C4-2B (cell line): ENCODE data around the gene NUP98.

ENCODE experiments used
- H3K27ac ChIP-seq: fragments of 450-650 bp; 2 replicates; pipeline ENCODE4 v1.5.1; 2017
- ZFX ChIP-seq: fragments of 450-650 bp; IDR thresholded peaks from 2 replicates; pipeline ENCODE4 v1.6.1; 2017
- TF ChIP-seq, protein P1 (sequence below): fragments of 450-650 bp; conservative IDR thresholded peaks from 2 replicates; pipeline ENCODE4 v1.5.1; 2017; ENCODE audit warnings: mild to moderate bottlenecking

Gene NUP98

DNA sequence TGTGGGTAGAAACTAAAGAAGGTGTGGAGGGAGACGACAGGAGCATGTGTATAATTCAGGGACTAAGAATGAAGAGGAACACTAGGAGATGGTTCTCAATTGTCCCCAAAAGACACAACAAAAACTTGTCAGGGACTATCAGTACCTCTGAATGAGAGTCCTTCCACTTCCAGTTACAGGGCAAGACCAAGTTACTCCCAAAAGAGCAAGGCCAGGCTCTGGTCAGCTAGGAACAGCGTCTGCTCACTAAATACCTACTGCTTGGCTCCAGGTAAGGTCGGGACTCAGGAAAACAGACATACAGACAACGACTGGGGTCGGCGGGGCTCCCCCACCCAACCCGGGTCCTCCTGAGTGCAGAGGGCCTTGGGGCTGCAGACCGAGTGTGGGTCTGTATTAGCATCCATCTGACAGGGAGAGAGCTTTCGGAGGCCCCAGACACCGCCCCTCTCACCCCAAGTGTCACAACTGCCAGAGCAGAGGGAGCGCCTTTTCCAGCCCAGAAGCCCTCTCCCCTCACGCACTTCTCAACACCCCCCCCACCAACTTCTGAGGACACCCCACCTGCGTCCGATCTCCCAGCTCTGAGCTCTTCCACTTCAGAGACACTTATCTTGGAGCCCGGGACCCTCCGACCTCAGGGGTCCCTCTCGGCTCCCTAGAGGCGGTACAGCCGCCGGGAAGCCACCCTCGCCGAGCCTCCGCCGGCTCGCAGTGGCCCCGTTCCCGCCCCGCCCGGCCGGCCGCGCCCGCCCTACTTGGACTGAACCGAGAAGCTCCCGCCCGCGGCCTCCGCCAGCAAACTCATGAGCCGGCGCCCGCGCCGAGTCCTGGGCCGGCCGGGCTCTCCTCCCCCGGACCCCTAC lies 42.9 kb upstream of the NUP98 start:
- TF ChIP-seq, protein P1, sequence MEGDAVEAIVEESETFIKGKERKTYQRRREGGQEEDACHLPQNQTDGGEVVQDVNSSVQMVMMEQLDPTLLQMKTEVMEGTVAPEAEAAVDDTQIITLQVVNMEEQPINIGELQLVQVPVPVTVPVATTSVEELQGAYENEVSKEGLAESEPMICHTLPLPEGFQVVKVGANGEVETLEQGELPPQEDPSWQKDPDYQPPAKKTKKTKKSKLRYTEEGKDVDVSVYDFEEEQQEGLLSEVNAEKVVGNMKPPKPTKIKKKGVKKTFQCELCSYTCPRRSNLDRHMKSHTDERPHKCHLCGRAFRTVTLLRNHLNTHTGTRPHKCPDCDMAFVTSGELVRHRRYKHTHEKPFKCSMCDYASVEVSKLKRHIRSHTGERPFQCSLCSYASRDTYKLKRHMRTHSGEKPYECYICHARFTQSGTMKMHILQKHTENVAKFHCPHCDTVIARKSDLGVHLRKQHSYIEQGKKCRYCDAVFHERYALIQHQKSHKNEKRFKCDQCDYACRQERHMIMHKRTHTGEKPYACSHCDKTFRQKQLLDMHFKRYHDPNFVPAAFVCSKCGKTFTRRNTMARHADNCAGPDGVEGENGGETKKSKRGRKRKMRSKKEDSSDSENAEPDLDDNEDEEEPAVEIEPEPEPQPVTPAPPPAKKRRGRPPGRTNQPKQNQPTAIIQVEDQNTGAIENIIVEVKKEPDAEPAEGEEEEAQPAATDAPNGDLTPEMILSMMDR = no peak
- no peak for TF ChIP-seq ZFX

DNA sequence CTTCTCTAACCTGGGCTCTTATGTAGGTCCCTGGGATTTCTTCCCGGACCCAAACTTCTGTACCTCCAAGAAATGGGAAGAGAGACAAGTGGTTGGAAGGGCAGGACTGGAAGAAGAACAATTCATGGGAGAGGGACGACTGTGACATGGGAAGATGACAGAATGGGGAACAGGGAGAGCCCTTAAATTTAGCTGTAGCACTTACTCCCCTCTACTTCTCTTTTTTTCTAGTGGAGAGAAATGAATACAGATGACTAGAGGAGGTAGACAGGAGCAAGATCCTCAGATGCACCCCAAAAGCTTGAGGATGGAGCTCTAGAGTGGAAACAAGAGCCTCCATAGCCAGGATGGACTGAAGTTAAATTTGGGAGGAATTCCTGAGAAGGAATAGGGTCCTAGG lies 41.1 kb upstream of the NUP98 start:
- TF ChIP-seq, protein P1 = no peak
- no peak for TF ChIP-seq ZFX
- no peak overlapping the region for H3K27ac ChIP-seq

More for the DNA sequence above, 42.9 kb upstream of the NUP98 start:
- H3K27ac ChIP-seq = peak overlapping the region; percentile 92

DNA sequence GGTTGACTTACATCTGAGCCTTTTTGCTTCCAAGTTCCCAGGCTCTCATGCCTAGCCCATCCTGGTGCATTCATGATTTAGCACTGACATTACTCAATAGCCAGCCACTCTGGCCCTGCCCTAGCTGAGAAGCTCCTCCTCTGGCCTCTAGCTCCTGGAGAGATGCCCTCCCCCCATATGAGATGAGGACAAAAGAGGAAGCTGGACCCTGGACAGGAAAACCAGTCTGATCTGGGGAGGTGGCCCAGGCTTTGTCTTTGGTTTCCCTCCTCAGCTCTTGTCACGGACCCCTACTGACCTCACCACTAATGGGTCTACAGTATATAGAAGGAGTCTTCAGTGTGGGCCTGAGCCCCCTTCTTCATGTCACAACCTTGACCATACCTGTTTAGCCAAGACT lies 40.4 kb upstream of the NUP98 start:
- no peak overlapping the region for H3K27ac ChIP-seq
- TF ChIP-seq, protein P1 = no peak
- no peak for TF ChIP-seq ZFX

DNA sequence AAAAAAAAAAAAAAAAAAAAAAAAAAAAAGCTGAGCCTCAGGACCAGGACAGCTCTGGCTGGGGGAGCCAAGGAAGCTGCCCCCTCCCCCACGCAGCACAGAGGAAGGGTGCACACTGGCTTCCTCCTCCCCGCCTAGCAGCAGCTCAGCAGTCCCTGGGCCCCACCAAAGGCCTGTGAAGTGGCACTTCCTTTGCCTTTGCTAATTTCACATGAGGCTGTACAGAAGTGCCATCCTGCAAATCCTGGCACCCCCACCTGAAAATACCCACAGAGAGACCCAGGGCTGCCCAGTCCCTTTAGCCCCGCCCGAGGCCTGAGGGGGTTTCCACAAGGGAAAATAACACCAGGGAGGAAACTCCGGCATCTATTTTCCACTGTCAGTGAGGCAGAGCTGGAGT lies 39.5 kb upstream of the NUP98 start:
- H3K27ac ChIP-seq = no peak overlapping the region
- TF ChIP-seq, protein P1 = no peak
- no peak for TF ChIP-seq ZFX

DNA sequence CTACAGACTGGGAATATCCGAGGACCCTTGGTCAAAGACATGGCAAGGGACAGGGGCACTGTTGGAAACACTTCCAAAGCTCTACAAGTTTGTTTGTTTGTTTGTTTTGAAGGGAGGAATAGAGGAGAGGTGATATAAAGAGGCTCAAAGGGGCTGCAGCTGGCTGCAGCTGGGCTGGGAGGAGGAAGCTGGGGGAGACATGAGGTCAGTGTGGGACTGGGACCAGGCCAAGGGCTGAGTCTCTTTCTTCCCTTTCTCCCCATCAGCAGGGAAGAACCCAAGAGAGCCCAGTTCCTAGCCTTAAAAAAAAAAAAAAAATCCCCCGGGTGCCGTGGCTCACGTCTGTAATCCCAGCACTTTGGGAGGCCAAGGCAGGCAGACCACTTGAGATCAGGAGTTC lies 38.4 kb upstream of the NUP98 start:
- TF ChIP-seq, protein P1 = no peak
- TF ChIP-seq ZFX = no peak
- H3K27ac ChIP-seq = no peak overlapping the region

DNA sequence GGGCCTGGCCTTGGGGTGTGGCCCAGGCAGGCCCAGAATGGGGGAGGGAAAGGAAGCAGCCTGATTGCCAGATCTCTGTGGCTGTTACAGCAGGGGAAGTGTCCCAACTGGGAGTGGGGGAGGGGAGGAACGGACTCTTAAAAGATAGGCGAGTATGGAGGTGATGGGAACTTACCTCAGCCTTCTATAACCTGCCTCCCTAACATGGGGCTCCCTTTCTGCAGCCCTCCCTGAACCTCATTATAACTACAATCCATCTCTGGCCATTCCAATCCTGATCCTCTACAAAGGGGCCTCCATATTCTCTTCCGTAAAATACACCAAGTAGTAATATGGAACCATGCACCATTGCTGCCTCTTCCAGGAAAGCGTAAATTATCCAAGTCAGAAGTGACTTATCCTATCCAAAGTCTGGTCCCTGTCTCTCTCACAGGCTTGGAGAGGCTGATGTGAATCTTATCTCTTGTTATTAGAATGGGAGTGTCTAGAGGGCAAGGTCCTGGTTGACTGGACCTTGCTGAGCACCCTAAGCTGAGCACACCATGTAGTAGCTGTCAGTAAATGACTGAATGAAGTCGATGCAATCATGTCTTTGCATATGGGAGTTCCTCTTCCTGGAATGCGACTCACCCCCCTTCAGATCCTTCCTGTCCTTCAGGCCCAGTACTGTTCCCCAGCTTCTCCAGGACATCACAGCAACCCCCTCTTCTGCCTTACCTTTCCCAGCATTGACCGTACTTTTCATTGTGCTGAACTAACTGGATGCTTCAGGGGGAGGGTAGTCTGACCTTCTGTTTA lies 37.5 kb upstream of the NUP98 start:
- no peak overlapping the region for H3K27ac ChIP-seq
- TF ChIP-seq ZFX = no peak
- TF ChIP-seq, protein P1 = no peak

DNA sequence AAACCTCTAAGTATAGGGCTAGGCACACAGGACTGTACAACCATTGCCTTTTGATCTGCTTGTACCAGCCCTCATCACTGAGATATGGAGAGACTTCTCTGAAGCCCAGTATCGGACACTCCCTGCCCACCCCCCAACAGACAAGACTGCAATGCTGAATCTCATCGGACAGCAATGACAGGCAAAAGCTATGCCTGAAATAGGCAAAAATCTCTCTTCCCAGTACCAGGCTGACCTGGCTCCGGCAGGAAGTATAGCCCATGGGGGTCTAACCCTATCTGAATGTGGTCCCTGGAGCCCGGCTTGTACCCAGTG lies 37.0 kb upstream of the NUP98 start:
- TF ChIP-seq ZFX = no peak
- TF ChIP-seq, protein P1 = no peak
- no peak overlapping the region for H3K27ac ChIP-seq
